Activated CD4-positive, alpha-beta T cell treated with anti-CD3 and anti-CD28 coated beads for 4 hours (primary cell): ENCODE data around the gene ACTL7B.
"Not testable (repeated sequence)": the region's sequence is repeated elsewhere in the genome, so short reads cannot be mapped to it uniquely, and the experiment has no call there.

ENCODE experiments used
- DNase-seq, 2 donors: peaks; one replicate each; pipeline ENCODE4 v3.0.0-alpha.2; 2020

The ACTL7B gene

GRCh38 chr9:108855888-108856287 is at the start of gene ACTL7B:
ACTL7B (minus strand) TSS chr9:108855986; CDS start chr9:108855930, 56 bp downstream.
- no peak for DNase-seq

GRCh38 chr9:108905494-108905893 is 49.7 kb upstream of the ACTL7B start:
- DNase-seq, result no peak

DNA sequence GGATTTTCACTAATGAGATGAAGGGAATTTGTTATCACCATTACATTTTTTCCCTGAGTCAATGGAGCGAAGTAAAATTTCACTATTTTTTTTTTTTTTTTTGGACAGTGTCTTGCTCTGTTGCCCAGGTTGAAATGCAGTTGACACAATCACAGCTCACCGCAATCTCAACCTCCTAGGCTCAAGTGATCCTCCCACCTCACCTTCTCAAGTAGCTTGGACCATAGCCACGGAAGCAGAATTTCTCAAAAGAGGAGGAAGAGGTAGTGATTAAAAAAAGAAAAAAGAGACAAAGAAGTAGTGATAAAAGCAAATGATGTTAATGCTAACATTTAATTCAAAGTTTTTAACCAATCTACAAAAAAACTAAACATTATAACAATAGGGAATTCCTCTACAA is 48.4 kb upstream of the ACTL7B start:
- no peak for DNase-seq

- no peak for DNase-seq
Observed at GRCh38 chr9:108903420-108904103, 47.8 kb upstream of the ACTL7B start.

- no peak for DNase-seq
Observed at GRCh38 chr9:108900176-108900575, 44.4 kb upstream of the ACTL7B start.

DNA sequence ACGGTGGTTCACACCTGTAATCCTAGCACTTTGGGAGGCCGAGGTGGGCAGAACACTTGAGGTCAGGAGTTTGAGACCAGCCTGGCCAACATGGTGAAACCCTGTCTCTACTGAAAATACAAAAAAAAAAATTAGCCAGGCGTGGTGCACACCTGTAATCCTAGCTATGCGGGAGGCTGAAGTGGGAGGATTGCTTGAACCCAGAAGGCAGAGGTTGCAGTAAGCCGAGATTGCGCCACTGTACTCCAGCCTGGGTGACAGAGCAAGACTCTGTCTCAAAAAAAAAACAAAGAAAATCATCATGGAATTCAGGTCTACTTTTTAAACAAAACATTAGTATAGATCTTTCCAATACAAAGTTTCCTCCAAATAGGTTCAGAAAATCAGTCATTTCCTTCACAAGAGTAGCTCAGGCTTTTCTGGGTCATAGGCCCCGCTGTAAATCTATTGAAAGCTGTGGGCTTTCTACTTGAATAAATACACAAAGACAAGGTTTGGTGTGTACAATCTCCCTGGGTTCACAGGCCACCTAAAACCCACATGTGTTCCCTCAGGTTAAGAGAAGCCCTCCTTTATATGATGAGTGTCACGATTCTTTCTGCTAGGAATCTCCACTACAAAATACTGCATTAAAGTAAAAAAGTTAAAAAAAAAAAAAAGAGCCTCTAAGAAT is 43.4 kb upstream of the ACTL7B start:
- not testable (repeated sequence) for DNase-seq

GRCh38 chr9:108897324-108898096 is 41.7 kb upstream of the ACTL7B start:
- DNase-seq, result no peak

GRCh38 chr9:108894225-108894997 is 38.6 kb upstream of the ACTL7B start:
- no peak for DNase-seq

GRCh38 chr9:108889649-108890067 is 33.9 kb upstream of the ACTL7B start:
- DNase-seq, result no peak

GRCh38 chr9:108886594-108887271 is 30.9 kb upstream of the ACTL7B start:
- DNase-seq, result not testable (repeated sequence)

- peak; percentile 3 to 17 for DNase-seq
Observed at GRCh38 chr9:108885643-108886348, 30.0 kb upstream of the ACTL7B start.

DNA sequence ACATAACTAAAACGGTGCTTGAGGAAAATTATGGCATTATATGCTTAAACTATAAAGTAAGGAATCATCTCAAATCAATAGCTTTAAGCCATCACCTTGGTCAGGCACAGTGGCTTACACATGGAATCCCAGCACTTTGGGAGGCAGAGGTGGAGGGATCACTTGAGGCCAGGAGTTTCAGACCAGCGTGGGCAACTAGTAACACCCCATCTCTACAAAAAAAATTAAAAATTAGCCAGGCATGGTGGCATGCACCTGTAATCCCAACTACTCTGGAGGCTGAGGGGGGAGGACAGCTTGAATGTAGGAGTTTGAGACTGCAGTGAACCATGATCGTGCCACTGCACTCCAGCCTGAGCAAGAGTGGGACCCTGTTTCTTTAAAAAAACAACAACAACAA is 28.9 kb upstream of the ACTL7B start:
- no peak for DNase-seq

- DNase-seq, result no peak
Observed at GRCh38 chr9:108883085-108883484, 27.3 kb upstream of the ACTL7B start.

DNA sequence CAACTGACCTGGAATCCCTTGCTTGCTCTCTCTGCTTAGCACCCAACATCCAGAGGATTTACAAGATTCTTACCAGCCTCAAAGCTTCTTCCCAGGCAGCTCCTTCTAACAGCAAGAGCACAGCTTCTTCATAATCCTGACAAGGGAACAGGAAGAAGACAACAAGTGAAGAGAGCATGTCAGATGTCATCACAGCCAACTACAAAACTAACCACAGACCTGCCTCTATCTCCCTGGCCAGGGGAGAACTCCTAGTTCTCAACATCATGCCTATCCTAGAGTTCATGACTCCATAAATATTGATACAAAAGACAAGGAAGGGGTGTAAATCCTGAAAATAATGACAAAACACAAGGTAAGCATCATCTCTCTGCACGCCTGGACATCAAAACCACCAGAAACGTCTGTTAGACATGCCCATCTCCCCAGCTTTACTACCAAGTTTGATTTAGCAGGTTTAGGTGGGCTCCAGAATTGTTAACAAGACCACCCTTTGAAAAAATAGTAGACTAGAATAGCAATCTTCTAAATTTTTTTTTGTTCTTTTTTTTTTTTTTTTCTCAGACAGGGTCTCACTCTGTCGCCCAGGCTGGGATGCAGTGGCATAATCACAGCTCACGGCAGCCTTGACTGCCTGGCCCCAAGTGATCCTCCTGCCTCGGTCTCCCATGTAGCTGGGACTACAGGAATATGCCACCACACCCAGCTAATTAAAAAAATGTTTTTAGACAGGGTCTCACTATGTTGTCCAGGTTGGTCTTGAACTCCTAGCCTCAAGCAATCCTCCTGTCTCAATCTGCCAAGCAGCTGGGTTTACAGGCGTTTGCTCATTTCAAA is 26.5 kb upstream of the ACTL7B start:
- no peak for DNase-seq

DNA sequence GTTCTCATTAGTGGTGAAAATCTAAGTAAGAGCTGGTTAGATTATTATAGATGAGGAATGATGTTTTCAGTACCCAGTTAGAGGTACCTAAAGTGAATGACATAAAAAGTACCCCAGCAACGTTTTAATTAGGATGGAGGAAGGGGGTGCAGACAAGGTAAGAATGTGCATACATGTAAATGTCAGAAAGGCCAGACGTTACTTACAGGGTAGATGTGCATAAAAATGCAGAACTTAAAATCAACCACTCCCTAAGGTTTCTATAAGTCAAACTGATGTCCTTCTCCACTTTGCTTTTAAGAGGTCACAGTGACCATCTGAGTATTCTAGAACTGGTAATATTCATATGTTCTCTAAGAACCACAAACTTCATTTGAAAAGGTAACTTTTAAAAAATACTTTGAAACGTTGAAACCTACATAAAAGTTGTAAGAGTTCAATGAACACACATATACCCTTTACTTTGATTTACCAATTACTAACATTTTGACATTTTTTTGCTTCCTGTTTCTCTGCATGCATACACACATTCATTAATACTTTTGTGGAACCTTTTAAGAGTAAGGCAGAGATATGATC is 25.0 kb upstream of the ACTL7B start:
- no peak for DNase-seq

GRCh38 chr9:108877524-108877923 is 21.7 kb upstream of the ACTL7B start:
- no peak for DNase-seq

GRCh38 chr9:108876425-108876824 is 20.6 kb upstream of the ACTL7B start:
- DNase-seq, result no peak

GRCh38 chr9:108874058-108874788 is 18.4 kb upstream of the ACTL7B start:
- DNase-seq, result no peak

GRCh38 chr9:108869092-108869725 is 13.4 kb upstream of the ACTL7B start:
- no peak for DNase-seq
